Mucosa of rectum (tissue), 2 donors: ENCODE measurements around the gene TTN.
"Not testable (repeated sequence)": the region's sequence is repeated elsewhere in the genome, so short reads cannot be mapped to it uniquely, and the experiment has no call there.

ENCODE experiments used
- H3K27ac ChIP-seq, 2 donors: one replicate each; pipeline ENCODE4 v1.7.0; 2013; ENCODE audit warnings: inconsistent platforms in 2 of 2, low read depth in 2 of 2, low read length in 2 of 2
- H3K27me3 ChIP-seq, 2 donors: one replicate each; pipeline ENCODE4 v1.7.0; 2013; ENCODE audit warnings: low read length in 2 of 2; ENCODE audit not compliant: control insufficient read depth in 2 of 2, insufficient read depth in 2 of 2
- H3K36me3 ChIP-seq, 2 donors: one replicate each; pipeline ENCODE4 v1.7.0; 2013; ENCODE audit warnings: low read length in 2 of 2; ENCODE audit not compliant: control insufficient read depth in 2 of 2, insufficient read depth in 2 of 2
- H3K4me1 ChIP-seq, 2 donors: one replicate each; pipeline ENCODE4 v1.7.0; 2013; ENCODE audit warnings: low read length in 2 of 2, mild to moderate bottlenecking in 1 of 2; ENCODE audit not compliant: control insufficient read depth in 2 of 2, insufficient read depth in 2 of 2
- H3K4me3 ChIP-seq, 2 donors: one replicate each; pipeline ENCODE4 v1.7.0; 2013; ENCODE audit warnings: low read length in 2 of 2
- H3K9ac ChIP-seq, 2 donors: one replicate each; pipeline ENCODE4 v1.7.0; 2013; ENCODE audit warnings: low read length in 2 of 2, low read depth in 1 of 2, mild to moderate bottlenecking in 1 of 2
- H3K9me3 ChIP-seq, 2 donors: one replicate each; pipeline ENCODE4 v1.7.0; 2013; ENCODE audit warnings: low read length in 2 of 2; ENCODE audit not compliant: control insufficient read depth in 2 of 2
- donor health status: healthy.
- donor health status: Normal muscosa, but diverticular disease.

TTN gene

DNA sequence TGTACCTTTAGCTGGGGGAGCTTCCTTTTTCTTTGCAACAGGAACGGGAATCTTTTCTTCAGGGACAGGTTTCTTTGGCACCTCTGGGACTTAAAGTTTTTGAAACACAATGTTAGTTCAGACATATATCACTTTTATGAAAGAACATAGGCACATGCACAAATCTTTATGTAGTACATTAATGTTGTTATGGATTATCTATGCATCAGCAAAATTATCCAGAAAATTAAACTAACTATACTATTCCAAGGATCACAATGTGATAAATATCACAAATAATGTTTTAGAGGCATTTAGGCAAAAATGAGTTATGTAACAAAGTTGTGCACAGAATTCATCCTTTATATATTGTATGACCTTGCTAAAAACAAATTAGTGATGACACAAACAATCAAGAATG lies 117.4 kb downstream of the TTN start:
- no peaks in the 10 kb centered on the region for H3K36me3 ChIP-seq

DNA sequence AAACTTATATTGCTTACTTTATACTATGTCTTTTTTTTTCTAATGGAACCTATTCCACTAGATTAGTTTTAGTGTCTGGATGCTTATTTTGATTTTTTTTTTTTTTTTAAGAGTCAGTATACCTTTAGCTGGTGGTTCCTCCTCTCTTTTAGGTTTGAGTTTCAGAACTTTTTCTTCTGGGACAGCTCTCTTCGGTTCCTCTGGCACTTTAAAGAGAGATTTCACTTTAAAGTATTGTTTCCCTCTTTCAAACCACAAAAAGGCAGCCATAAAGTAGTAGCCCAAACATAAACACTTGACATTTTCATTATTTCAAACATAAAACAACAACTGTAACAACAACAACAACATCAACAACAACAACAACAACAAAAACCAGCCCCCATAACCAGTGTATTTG lies 123.3 kb downstream of the TTN start:
- H3K4me1 ChIP-seq = no peaks in the 10 kb centered on the region
- H3K27me3 ChIP-seq = no peaks in the 10 kb centered on the region
- no peak overlapping the region for H3K9ac ChIP-seq
- no peak overlapping the region for H3K4me3 ChIP-seq
- no peak overlapping the region for H3K27ac ChIP-seq
- no peaks in the 10 kb centered on the region for H3K9me3 ChIP-seq
- no peaks in the 10 kb centered on the region for H3K36me3 ChIP-seq

More for the DNA sequence above, 117.4 kb downstream of the TTN start:
- H3K9ac ChIP-seq = no peak overlapping the region
- no peaks in the 10 kb centered on the region for H3K9me3 ChIP-seq
- no peaks in the 10 kb centered on the region for H3K27me3 ChIP-seq
- no peak overlapping the region for H3K4me3 ChIP-seq
- no peak overlapping the region for H3K27ac ChIP-seq
- no peaks in the 10 kb centered on the region for H3K4me1 ChIP-seq

DNA sequence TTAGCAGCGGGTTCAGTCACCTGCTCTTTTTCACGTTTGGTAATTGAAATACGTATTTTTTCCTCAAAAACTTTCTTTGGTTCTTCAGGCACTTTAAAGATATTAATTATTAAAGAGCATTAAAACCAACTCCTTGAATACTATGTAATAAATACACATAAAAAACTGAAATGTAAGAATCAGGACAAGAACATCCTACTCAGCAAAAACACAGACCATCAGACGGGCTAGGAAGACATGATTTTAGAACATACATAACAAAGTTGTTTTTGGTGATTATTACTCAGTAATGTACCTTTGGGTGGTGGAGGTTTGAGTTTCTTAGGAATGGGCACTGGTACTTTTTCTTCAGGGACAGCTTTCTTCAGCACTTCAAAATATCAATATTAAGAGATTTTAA lies 126.1 kb downstream of the TTN start:
- Histone ChIP-seq H3K9me3 (no peaks in the 10 kb centered on the region), H3K27ac (no peak overlapping the region), H3K4me1 (no peaks in the 10 kb centered on the region), H3K9ac (no peak overlapping the region), H3K27me3 (no peaks in the 10 kb centered on the region), H3K4me3 (no peak overlapping the region), H3K36me3 (no peaks in the 10 kb centered on the region)

DNA sequence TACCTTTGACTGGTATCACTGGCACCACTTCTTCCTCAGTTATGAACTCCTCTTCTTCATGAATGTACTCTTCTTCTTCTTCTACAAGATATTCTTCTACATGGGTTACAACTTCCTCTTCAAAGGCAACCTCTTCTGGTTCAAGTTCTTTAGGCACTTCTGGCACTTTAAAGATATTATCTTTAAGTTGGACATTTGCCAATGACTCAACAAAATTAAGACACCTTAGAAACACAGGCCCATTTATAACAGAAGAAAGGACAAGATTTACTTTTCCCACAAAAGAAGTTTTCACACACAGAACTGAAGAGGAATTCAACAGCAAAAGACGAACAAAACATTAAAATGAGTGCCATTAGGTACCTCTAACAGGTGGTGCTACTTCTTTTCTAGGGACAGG lies 127.3 kb downstream of the TTN start:
- H3K9ac ChIP-seq = no peak overlapping the region
- no peak overlapping the region for H3K27ac ChIP-seq
- no peaks in the 10 kb centered on the region for H3K36me3 ChIP-seq
- no peak overlapping the region for H3K4me3 ChIP-seq
- no peaks in the 10 kb centered on the region for H3K9me3 ChIP-seq
- no peaks in the 10 kb centered on the region for H3K4me1 ChIP-seq
- H3K27me3 ChIP-seq = no peaks in the 10 kb centered on the region

DNA sequence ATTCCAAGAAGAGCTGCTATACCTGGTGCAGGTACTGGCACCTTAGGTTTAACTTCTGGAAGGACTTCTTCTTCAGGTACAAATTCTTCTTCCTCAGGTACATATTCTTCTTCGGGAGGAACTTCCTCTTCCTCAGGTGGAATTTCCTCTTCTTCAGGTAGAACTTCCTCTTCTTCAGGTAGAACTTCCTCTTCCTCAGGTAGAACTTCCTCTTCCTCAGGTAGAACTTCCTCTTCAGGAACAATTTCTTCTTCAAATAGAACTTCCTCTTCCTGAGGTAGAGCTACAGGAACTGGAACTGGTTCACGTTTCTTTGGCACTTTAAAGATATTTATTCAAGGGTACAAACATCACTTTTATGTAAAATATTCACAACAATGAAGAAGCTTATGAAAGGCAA lies 129.6 kb downstream of the TTN start:
- no peaks in the 10 kb centered on the region for H3K27me3 ChIP-seq
- H3K9me3 ChIP-seq = no peaks in the 10 kb centered on the region
- H3K4me1 ChIP-seq = no peaks in the 10 kb centered on the region
- H3K27ac ChIP-seq = no peak overlapping the region
- H3K4me3 ChIP-seq = no peak overlapping the region
- H3K9ac ChIP-seq = no peak overlapping the region
- no peaks in the 10 kb centered on the region for H3K36me3 ChIP-seq

DNA sequence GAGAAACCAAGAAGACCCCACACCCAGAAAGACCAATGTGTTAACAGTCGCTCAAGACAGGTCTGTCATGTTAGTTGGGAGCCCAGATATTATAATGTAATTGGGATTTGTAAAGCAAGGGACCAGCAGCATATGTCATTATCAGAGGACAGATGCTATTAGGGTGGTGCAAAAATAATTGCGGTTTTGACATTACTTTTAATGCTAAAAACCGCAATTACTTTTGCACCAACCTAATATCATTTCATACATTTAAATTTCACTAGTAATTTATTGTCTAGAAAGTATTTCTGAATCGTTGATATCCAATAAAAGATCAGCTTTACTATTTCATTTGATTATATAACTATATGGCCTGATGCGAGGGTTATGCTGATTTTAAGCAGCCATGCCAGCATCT lies 131.2 kb downstream of the TTN start:
- H3K9ac ChIP-seq = no peak overlapping the region
- H3K27ac ChIP-seq = no peak overlapping the region
- H3K9me3 ChIP-seq = no peaks in the 10 kb centered on the region
- H3K27me3 ChIP-seq = no peaks in the 10 kb centered on the region
- no peaks in the 10 kb centered on the region for H3K4me1 ChIP-seq
- H3K4me3 ChIP-seq = no peak overlapping the region
- H3K36me3 ChIP-seq = no peaks in the 10 kb centered on the region

DNA sequence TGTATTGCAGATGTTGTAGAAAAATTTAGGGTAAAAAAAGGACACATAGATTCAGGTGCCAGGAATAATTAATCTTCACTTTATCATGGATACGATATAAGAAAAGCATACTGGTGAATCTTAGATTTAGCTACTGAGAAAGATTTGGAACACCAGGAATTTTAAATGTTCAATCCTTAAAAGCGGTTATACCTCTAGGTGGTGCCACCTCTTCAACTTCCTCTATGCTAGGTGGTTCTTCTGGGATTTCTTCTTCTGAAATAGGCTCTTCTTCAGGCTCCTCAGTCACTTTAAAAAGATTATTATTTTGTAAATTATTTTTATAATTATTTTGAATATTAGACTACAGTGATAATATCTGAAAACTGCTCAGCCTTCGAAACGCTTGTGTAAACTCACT lies 133.1 kb downstream of the TTN start:
- no peaks in the 10 kb centered on the region for H3K4me1 ChIP-seq
- no peaks in the 10 kb centered on the region for H3K9me3 ChIP-seq
- no peaks in the 10 kb centered on the region for H3K36me3 ChIP-seq
- H3K4me3 ChIP-seq = no peak overlapping the region
- H3K27ac ChIP-seq = no peak overlapping the region
- H3K27me3 ChIP-seq = no peaks in the 10 kb centered on the region
- H3K9ac ChIP-seq = no peak overlapping the region

DNA sequence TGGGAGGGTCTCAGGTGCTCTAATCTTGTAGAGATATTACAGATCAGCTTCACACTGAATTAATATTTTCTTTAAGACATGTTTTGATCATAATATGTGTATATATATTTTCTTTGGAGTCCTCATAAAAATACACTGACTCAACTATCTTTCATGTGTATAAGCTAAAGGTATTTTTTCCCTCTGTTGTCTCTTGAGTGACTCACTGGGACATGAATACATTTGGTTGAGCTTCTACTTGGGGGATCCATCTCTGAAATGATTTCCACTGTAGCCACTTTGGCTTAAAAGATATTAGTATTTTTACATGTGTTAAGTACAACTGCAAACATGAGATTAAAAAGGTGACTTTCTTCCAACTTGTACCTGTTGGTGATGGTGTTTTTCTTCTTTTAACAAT lies 140.8 kb downstream of the TTN start:
- no peak overlapping the region for H3K9ac ChIP-seq
- H3K9me3 ChIP-seq = no peaks in the 10 kb centered on the region
- H3K4me1 ChIP-seq = no peaks in the 10 kb centered on the region
- H3K4me3 ChIP-seq = no peak overlapping the region
- H3K36me3 ChIP-seq = no peaks in the 10 kb centered on the region
- no peak overlapping the region for H3K27ac ChIP-seq
- no peaks in the 10 kb centered on the region for H3K27me3 ChIP-seq

DNA sequence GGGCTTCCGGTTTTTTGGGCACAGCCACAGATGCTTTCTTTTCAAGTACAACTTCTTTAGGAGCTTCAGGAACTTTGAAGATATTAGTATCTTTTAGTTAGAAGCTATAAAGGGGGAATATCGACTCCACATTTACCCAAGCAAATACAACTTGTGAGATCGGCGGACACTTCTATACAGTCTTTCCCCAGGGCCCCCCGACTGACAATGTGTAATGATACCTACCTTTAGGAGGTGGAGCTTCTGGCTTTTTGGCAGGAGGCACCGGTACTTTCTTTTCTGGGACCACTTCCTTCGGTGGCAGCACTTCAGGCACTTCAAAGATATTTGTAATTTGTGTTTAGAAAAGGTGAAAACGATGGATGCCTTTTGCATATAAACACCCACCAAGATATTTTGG lies 148.7 kb downstream of the TTN start:
- H3K9me3 ChIP-seq, H3K4me1 ChIP-seq, H3K9ac ChIP-seq, H3K27me3 ChIP-seq, H3K27ac ChIP-seq, H3K36me3 ChIP-seq, H3K4me3 ChIP-seq: not testable (repeated sequence)

DNA sequence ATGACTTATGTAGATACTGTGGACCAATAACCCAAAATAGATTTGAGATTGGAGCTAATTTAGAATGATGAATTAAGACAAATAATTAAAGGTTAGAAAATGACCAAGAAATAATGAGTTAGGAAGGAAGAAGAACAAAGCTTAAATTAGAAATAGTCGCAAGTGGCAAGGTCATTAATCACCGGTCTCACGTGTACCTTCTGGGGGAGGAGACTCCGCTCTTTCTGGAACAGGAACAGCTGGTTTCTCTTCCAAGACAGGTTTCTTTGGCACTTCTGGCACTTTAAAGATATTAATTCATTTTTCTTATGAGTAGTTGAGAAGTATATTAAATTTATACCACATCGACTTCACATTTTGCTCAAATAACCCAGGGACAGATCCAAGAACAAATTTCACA lies 156.7 kb downstream of the TTN start:
- no peak overlapping the region for H3K4me3 ChIP-seq
- H3K27ac ChIP-seq = no peak overlapping the region
- no peak overlapping the region for H3K9ac ChIP-seq
- no peaks in the 10 kb centered on the region for H3K4me1 ChIP-seq
- no peaks in the 10 kb centered on the region for H3K27me3 ChIP-seq
- no peaks in the 10 kb centered on the region for H3K9me3 ChIP-seq
- no peaks in the 10 kb centered on the region for H3K36me3 ChIP-seq

DNA sequence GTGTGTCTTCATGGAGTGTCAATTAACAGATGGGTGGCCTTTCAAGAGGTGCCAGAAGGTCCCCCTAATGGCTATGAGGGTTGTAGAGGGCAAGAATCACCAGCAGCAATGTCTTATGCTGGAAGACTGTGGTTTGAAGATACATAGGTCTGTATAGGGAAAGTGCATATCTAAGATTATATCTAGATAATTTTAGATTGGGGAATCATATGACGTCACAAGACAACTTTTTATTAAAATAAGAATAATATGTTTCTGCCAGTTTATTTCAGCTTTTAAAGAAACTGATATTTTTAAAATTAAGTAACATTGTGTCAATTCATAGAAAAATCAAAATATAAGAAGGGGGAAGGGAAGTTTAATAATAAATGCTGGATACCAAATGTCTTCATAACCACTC lies 162.3 kb downstream of the TTN start:
- Histone ChIP-seq H3K9me3 (no peaks in the 10 kb centered on the region), H3K27ac (no peak overlapping the region), H3K4me3 (no peak overlapping the region), H3K4me1 (no peaks in the 10 kb centered on the region), H3K36me3 (no peaks in the 10 kb centered on the region), H3K9ac (no peak overlapping the region), H3K27me3 (no peaks in the 10 kb centered on the region)
